OCI-LY7 (cell line): ENCODE data around the gene TECPR2. TPM values are rescaled to one million over a fixed set of nuclear protein-coding genes. Genes with fewer than 3 reads are reported as not detected.

ENCODE experiments used
- BruUV-seq: library from RNA; stranded (reverse); fragments of 400-500 nt; replicated peaks from 2 replicates; lab custom pipeline; 2021; lab: Mats Ljungman, UMichigan
- CTCF ChIA-PET: fragments of 300-600 bp; sonication (Branson Sonifier 250); formaldehyde crosslinking; loops from one replicate; lab custom pipeline; 2022; ENCODE audit warnings: antibody characterized with exemption; ENCODE audit not compliant: unreplicated experiment; lab: Charles Lee
- POLR2A ChIA-PET: fragments of 300-600 bp; sonication (Branson Sonifier 250); formaldehyde crosslinking; loops from one replicate; lab custom pipeline; 2022; ENCODE audit warnings: antibody characterized with exemption; lab: Charles Lee
- DNase-seq: peaks from one replicate; pipeline ENCODE4 v3.0.0-alpha.2; 2015; ENCODE audit warnings: low spot score
- H2AFZ ChIP-seq: fragments of 200-600 bp; sonication (generic), shearing (Covaris generic); 2 replicates; pipeline ENCODE4 v1.6.1; 2014; ENCODE audit warnings: mild to moderate bottlenecking, antibody characterized with exemption, low read length, moderate library complexity
- H3K27ac ChIP-seq: fragments of 200-600 bp; sonication (generic); 2 replicates; pipeline ENCODE4 v1.5.1; 2014; ENCODE audit warnings: mixed run types, low read depth, mild to moderate bottlenecking, moderate library complexity, low read length, inconsistent platforms; ENCODE audit not compliant: poor library complexity, severe bottlenecking
- H3K36me3 ChIP-seq: fragments of 200-600 bp; sonication (generic); 2 replicates; pipeline ENCODE4 v1.6.1; 2014; ENCODE audit warnings: mild to moderate bottlenecking, antibody characterized with exemption, low read length, moderate library complexity, mixed read lengths; ENCODE audit not compliant: insufficient read depth
- H3K4me1 ChIP-seq: fragments of 200-600 bp; sonication (generic); 2 replicates; pipeline ENCODE4 v1.5.1; 2014; ENCODE audit warnings: mild to moderate bottlenecking, low read length; ENCODE audit not compliant: insufficient read depth, poor library complexity, severe bottlenecking
- H3K4me2 ChIP-seq: fragments of 200-600 bp; sonication (generic); 2 replicates; pipeline ENCODE4 v1.6.1; 2014; ENCODE audit warnings: mild to moderate bottlenecking, low read length
- H3K4me3 ChIP-seq: fragments of 200-600 bp; sonication (generic); 2 replicates; pipeline ENCODE4 v1.5.1; 2014; ENCODE audit warnings: mild to moderate bottlenecking, low read depth, low read length; ENCODE audit not compliant: poor library complexity, severe bottlenecking
- H3K79me2 ChIP-seq: fragments of 200-600 bp; sonication (generic); 2 replicates; pipeline ENCODE4 v1.6.1; 2016; ENCODE audit warnings: low read depth, mild to moderate bottlenecking, low read length, moderate library complexity, mixed read lengths; ENCODE audit not compliant: insufficient read depth
- H3K9me2 ChIP-seq: fragments of 200-600 bp; sonication (generic); 2 replicates; pipeline ENCODE4 v1.6.1; 2016; ENCODE audit warnings: mild to moderate bottlenecking, low read length, mixed read lengths; ENCODE audit not compliant: insufficient read depth
- H3K9me3 ChIP-seq: fragments of 200-600 bp; sonication (generic); 2 replicates; pipeline ENCODE4 v1.6.1; 2014; ENCODE audit warnings: mild to moderate bottlenecking, mixed run types, low read length, mixed read lengths
- H4K20me1 ChIP-seq: fragments of 200-600 bp; sonication (generic); 2 replicates; pipeline ENCODE4 v1.6.1; 2014; ENCODE audit warnings: mild to moderate bottlenecking, antibody characterized with exemption, low read length, moderate library complexity, mixed read lengths; ENCODE audit not compliant: insufficient read depth
- CTCF ChIP-seq: fragments of 200-600 bp; sonication (generic); conservative IDR thresholded peaks from 2 replicates; pipeline ENCODE4 v1.5.1; 2014; ENCODE audit warnings: mild to moderate bottlenecking, antibody characterized with exemption, low read length, moderate library complexity, mixed read lengths
- EZH2phosphoT487 ChIP-seq: fragments of 200-600 bp; sonication (generic); IDR thresholded peaks from 2 replicates; pipeline ENCODE4 v1.6.1; 2018; ENCODE audit warnings: low read depth, borderline replicate concordance, mild to moderate bottlenecking, mixed run types, antibody characterized with exemption, low read length, moderate library complexity, mixed read lengths
- intact Hi-C: fragments of 100-400 bp; cut with micrococcal nuclease; formaldehyde crosslinking; loops from one replicate; pipeline ENCODE4 v1.10.0; 2022; ENCODE audit not compliant: unreplicated experiment
- total RNA-seq, 2 experiments: library from RNA; depleted of rRNA in 1 of 2; stranded (reverse); fragments of >200 nt in 1 of 2; shearing (Covaris generic) in 1 of 2; gene quantifications; 2 replicates each; pipeline ENCODE4 v1.2.3, GENCODE V29; 2014 to 2022

TECPR2 gene
- total RNA-seq, 2 experiments from 2014 or later: 5.3 to 12.7 TPM

- Histone ChIP-seq H3K9me2 (no peaks in the 10 kb centered on the region), H3K4me2 (no peak overlapping the region), H2AFZ (no peak overlapping the region), H3K4me3 (no peak overlapping the region), H4K20me1 (no peaks in the 10 kb centered on the region), H3K4me1 (no peaks in the 10 kb centered on the region), H3K36me3 (no peaks in the 10 kb centered on the region), H3K27ac (no peak overlapping the region), H3K9me3 (no peaks in the 10 kb centered on the region), H3K79me2 (no peaks in the 10 kb centered on the region)
- DNase-seq: no peak
- intact Hi-C loops: no loop called here
- CTCF ChIA-PET: no interaction called here
- POLR2A ChIA-PET: interaction anchor here (0.5 kb wide), 1 partner anchor 16 kb away, joined by 3 read pairs; no protein-coding TSS in a partner anchor
- no TSS peak for BruUV-seq
- TF ChIP-seq EZH2phosphoT487 (no peak), CTCF (no peak)
Measured at GRCh38 chr14:102486513-102487203, 123.9 kb downstream of the TECPR2 start.

DNA sequence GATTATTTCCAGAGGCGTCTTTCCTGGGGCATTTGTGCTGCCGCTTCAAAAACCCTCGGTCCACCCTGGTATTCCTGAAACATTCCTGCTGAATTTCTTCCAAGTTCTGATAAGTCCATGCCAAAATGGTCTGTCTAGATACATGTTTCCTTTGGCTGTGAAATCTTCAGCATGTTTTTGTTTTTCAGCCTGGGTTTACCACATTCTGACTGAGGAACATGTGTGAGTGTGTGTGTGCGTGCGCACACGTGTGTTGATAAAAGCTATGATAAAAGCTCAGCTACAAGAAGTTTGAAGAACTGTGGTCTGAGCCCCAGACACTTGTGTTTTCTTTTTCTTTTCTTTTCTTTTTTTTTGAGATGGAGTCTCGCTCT is 124.5 kb downstream of the TECPR2 start:
- BruUV-seq: no TSS peak
- no peaks in the 10 kb centered on the region for H3K4me1 ChIP-seq
- no peaks in the 10 kb centered on the region for H3K9me2 ChIP-seq
- H3K4me3 ChIP-seq: no peak overlapping the region
- TF ChIP-seq CTCF (no peak), EZH2phosphoT487 (no peak)
- no peaks in the 10 kb centered on the region for H3K9me3 ChIP-seq
- no peak overlapping the region for H3K4me2 ChIP-seq
- no peaks in the 10 kb centered on the region for H4K20me1 ChIP-seq
- DNase-seq: no peak
- H2AFZ ChIP-seq: no peak overlapping the region
- no peaks in the 10 kb centered on the region for H3K79me2 ChIP-seq
- H3K36me3 ChIP-seq: no peaks in the 10 kb centered on the region
- CTCF ChIA-PET: no interaction called here
- intact Hi-C loops: no loop called here
- no peak overlapping the region for H3K27ac ChIP-seq
- POLR2A ChIA-PET: no interaction called here

DNA sequence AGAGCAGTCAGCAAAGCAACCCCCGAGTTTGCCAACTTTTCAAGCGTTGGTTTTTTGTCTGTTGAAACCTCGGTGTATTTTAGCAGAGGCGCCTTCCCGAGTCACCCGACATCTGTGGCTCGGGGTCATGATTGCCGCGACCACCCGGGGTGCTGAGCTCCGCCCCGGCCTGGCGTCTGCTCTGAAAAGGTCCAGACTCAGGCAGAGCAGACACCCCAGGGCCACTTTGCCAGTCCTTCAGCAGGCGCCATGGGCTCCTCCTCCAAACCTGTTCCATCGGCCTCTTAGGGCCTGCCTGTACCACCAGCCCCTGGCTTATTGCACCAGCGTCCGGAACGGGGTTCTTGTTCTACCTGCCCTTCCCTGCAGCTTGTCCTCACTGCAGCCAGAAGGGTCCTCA is 127.7 kb downstream of the TECPR2 start:
- Histone ChIP-seq H4K20me1 (no peaks in the 10 kb centered on the region), H2AFZ (no peak overlapping the region), H3K4me3 (no peak overlapping the region), H3K79me2 (no peaks in the 10 kb centered on the region), H3K9me2 (no peaks in the 10 kb centered on the region), H3K4me2 (no peak overlapping the region), H3K36me3 (no peaks in the 10 kb centered on the region), H3K4me1 (no peaks in the 10 kb centered on the region), H3K9me3 (no peaks in the 10 kb centered on the region), H3K27ac (no peak overlapping the region)
- ChIA-PET CTCF (no interaction called here), POLR2A (no interaction called here)
- intact Hi-C loops: no loop called here
- DNase-seq: no peak
- TF ChIP-seq CTCF: no peak
- no peak for TF ChIP-seq EZH2phosphoT487
- BruUV-seq: no TSS peak
